H1 (cell line): Measurements from ENCODE around the gene NLN. TPM values are rescaled to one million over a fixed set of nuclear protein-coding genes. Genes with fewer than 3 reads are reported as not detected.

ENCODE experiments used
- CTCF ChIA-PET: fragments of 300-600 bp; sonication (Branson Sonifier 250); formaldehyde crosslinking; loops from one replicate; lab custom pipeline; 2021; ENCODE audit not compliant: partially characterized antibody; lab: Charles Lee
- POLR2A ChIA-PET: fragments of 300-600 bp; sonication (Branson Sonifier 250); formaldehyde crosslinking; loops from one replicate; lab custom pipeline; 2021; ENCODE audit warnings: inconsistent platforms; ENCODE audit not compliant: partially characterized antibody; lab: Charles Lee
- DNase-seq, 2 experiments: peaks; one replicate each; pipeline versions ENCODE4 v3.0.0 to v3.0.0-alpha.2; 2010 to 2022; ENCODE audit warnings: low spot score in 2 of 2, low read depth in 1 of 2, mixed read lengths in 1 of 2
- FAIRE-seq: peaks from 2 replicates; lab custom pipeline; 2011; peaks lifted over from hg19 to GRCh38; lab: Jason Lieb, UNC
- H2AFZ ChIP-seq: 2 replicates; pipeline ENCODE4 v1.8.1; 2012; ENCODE audit warnings: low read length, inconsistent platforms
- H2AK5ac ChIP-seq: 2 replicates; pipeline ENCODE4 v1.6.1; 2013; ENCODE audit warnings: low read depth, low read length
- H2BK120ac ChIP-seq: replicated peaks from 2 replicates; pipeline ENCODE3; 2013; ENCODE audit warnings: low read depth, low read length, inconsistent platforms
- H2BK12ac ChIP-seq: 2 replicates; pipeline ENCODE4 v1.6.1; 2013; ENCODE audit warnings: low read depth, low read length
- H2BK15ac ChIP-seq: 2 replicates; pipeline ENCODE4 v1.6.1; 2013; ENCODE audit warnings: low read length
- H2BK20ac ChIP-seq: 2 replicates; pipeline ENCODE4 v1.6.1; 2013; ENCODE audit warnings: low read length
- H2BK5ac ChIP-seq: 2 replicates; pipeline ENCODE4 v1.6.1; 2013; ENCODE audit warnings: low read depth, low read length
- H3K14ac ChIP-seq: 2 replicates; pipeline ENCODE4 v1.6.1; 2013; ENCODE audit warnings: inconsistent platforms; ENCODE audit not compliant: insufficient read length
- H3K18ac ChIP-seq: 2 replicates; pipeline ENCODE4 v1.6.1; 2013; ENCODE audit warnings: low read length; ENCODE audit errors: extremely low read depth
- H3K23ac ChIP-seq: 2 replicates; pipeline ENCODE4 v1.6.1; 2013; ENCODE audit warnings: inconsistent platforms; ENCODE audit not compliant: insufficient read length
- H3K23me2 ChIP-seq: 2 replicates; pipeline ENCODE4 v1.6.1; 2013; ENCODE audit warnings: low read depth, low read length
- H3K27ac ChIP-seq: 2 replicates; pipeline ENCODE4 v1.6.1; 2011; ENCODE audit warnings: low read depth, low read length, inconsistent platforms
- H3K27me3 ChIP-seq, 4 experiments: replicated peaks in 1 of 4; 1 replicate in 1 of 4; 2 replicates in 3 of 4; pipeline versions ENCODE4 v1.6.1 to v1.8.1; 2011 to 2013; ENCODE audit warnings: low read length in 3 of 4, mild to moderate bottlenecking in 3 of 4, inconsistent platforms in 2 of 4, mixed read lengths in 2 of 4, moderate library complexity in 1 of 4; ENCODE audit not compliant: control insufficient read depth in 3 of 4, insufficient read depth in 3 of 4; ENCODE audit errors: extremely low read depth in 1 of 4
- H3K36me3 ChIP-seq, 4 experiments: 2 replicates each; pipeline versions ENCODE4 v1.6.1 to v1.8.1; 2011 to 2013; ENCODE audit warnings: mild to moderate bottlenecking in 4 of 4, low read length in 3 of 4, moderate library complexity in 2 of 4, control low read depth in 1 of 4, inconsistent platforms in 1 of 4; ENCODE audit not compliant: insufficient read depth in 4 of 4, control insufficient read depth in 2 of 4
- H3K4ac ChIP-seq: replicated peaks from 2 replicates; pipeline ENCODE3; 2013; ENCODE audit warnings: low read length, low read depth, mixed read lengths, inconsistent platforms; ENCODE audit not compliant: insufficient read length
- H3K4me1 ChIP-seq, 4 experiments: replicated peaks in 1 of 4; 1 replicate in 1 of 4; 2 replicates in 3 of 4; pipeline versions ENCODE4 v1.6.1 to v1.8.1; 2011 to 2013; ENCODE audit warnings: low read length in 3 of 4, inconsistent platforms in 2 of 4, mixed read lengths in 1 of 4; ENCODE audit not compliant: insufficient read depth in 4 of 4, control insufficient read depth in 3 of 4
- H3K4me2 ChIP-seq, 2 experiments: 2 replicates each; pipeline versions ENCODE4 v1.6.1 to v1.8.1; 2011 to 2013; ENCODE audit warnings: low read depth in 2 of 2, low read length in 2 of 2, control low read depth in 1 of 2, inconsistent platforms in 1 of 2, mild to moderate bottlenecking in 1 of 2; ENCODE audit not compliant: insufficient read depth in 1 of 2
- H3K4me3 ChIP-seq, 4 experiments: fragments of 200-600, 300-600 bp in 1 of 4; sonication (generic), shearing (Covaris generic), sonication (Bioruptor Twin) in 1 of 4; 2 replicates each; pipeline versions ENCODE4 v1.5.1 to v1.8.1; 2011 to 2016; ENCODE audit warnings: low read length in 4 of 4, low read depth in 3 of 4, control low read depth in 2 of 4, inconsistent platforms in 2 of 4, mild to moderate bottlenecking in 2 of 4, mixed read lengths in 1 of 4, moderate library complexity in 1 of 4; ENCODE audit not compliant: insufficient read depth in 2 of 4; ENCODE audit errors: extremely low read depth in 1 of 4
- H3K56ac ChIP-seq: replicated peaks from 2 replicates; pipeline ENCODE3; 2013; ENCODE audit warnings: low read depth, mild to moderate bottlenecking, mixed read lengths, low read length, inconsistent platforms; ENCODE audit not compliant: insufficient read length
- H3K79me1 ChIP-seq: 2 replicates; pipeline ENCODE4 v1.6.1; 2013; ENCODE audit warnings: low read depth, low read length, control low read depth
- H3K79me2 ChIP-seq, 2 experiments: 2 replicates each; pipeline versions ENCODE4 v1.6.1 to v1.8.1; 2012 to 2013; ENCODE audit warnings: low read length in 2 of 2, mild to moderate bottlenecking in 2 of 2, inconsistent platforms in 1 of 2; ENCODE audit not compliant: insufficient read depth in 2 of 2, control insufficient read depth in 1 of 2
- H3K9ac ChIP-seq, 4 experiments: replicated peaks in 1 of 4; 1 replicate in 1 of 4; 2 replicates in 3 of 4; pipeline versions ENCODE4 v1.6.1 to v1.8.1; 2011 to 2013; ENCODE audit warnings: low read depth in 3 of 4, low read length in 3 of 4, control low read depth in 2 of 4, mild to moderate bottlenecking in 2 of 4, moderate library complexity in 2 of 4, inconsistent platforms in 1 of 4; ENCODE audit errors: extremely low read depth in 1 of 4
- H3K9me3 ChIP-seq, 2 experiments: 2 replicates each; pipeline versions ENCODE4 v1.6.1 to v1.8.1; 2012 to 2013; ENCODE audit warnings: mild to moderate bottlenecking in 2 of 2, moderate library complexity in 2 of 2, control low read depth in 1 of 2, inconsistent platforms in 1 of 2, low read depth in 1 of 2, low read length in 1 of 2, mixed read lengths in 1 of 2; ENCODE audit not compliant: insufficient read depth in 2 of 2
- H4K20me1 ChIP-seq, 2 experiments: replicated peaks in 1 of 2; 2 replicates each; pipeline versions ENCODE3 to v1.8.1; 2011 to 2013; ENCODE audit warnings: inconsistent platforms in 2 of 2, low read length in 2 of 2, mild to moderate bottlenecking in 1 of 2; ENCODE audit not compliant: insufficient read depth in 2 of 2, control insufficient read depth in 1 of 2
- H4K5ac ChIP-seq: 2 replicates; pipeline ENCODE4 v1.6.1; 2013; ENCODE audit warnings: low read length, low read depth, mixed read lengths, inconsistent platforms; ENCODE audit not compliant: insufficient read length
- H4K8ac ChIP-seq: 2 replicates; pipeline ENCODE4 v1.8.0; 2013; ENCODE audit warnings: mild to moderate bottlenecking, moderate library complexity, low read length, inconsistent platforms; ENCODE audit not compliant: insufficient read depth; ENCODE audit errors: extremely low read depth
- H4K91ac ChIP-seq: replicated peaks from 2 replicates; pipeline ENCODE3; 2013; ENCODE audit warnings: low read length, mixed read lengths, inconsistent platforms; ENCODE audit not compliant: insufficient read length
- CHD1 ChIP-seq: IDR thresholded peaks from 2 replicates; pipeline ENCODE4 v1.6.1; 2012; ENCODE audit warnings: low read depth, low read length, improper control_type of control experiment
- CTCF ChIP-seq, 3 experiments: IDR thresholded peaks; 1 replicate in 2 of 3; 2 replicates in 1 of 3; pipeline versions ENCODE4 v1.5.1 to v1.6.1; 2011; ENCODE audit warnings: low read length in 3 of 3, mild to moderate bottlenecking in 3 of 3, inconsistent platforms in 2 of 3, low read depth in 1 of 3, moderate library complexity in 1 of 3; ENCODE audit not compliant: insufficient read depth in 1 of 3; ENCODE audit errors: control extremely low read depth in 1 of 3
- EZH2 ChIP-seq: fragments of 200-600 bp; sonication (generic); IDR thresholded peaks from 2 replicates; pipeline ENCODE4 v1.7.1; 2012; ENCODE audit warnings: low read depth, mild to moderate bottlenecking, moderate library complexity, low read length, inconsistent platforms; ENCODE audit not compliant: severe bottlenecking
- MAFK ChIP-seq: IDR thresholded peaks from 2 replicates; pipeline ENCODE4 v1.6.1; 2012; ENCODE audit warnings: low read depth, mild to moderate bottlenecking, improper control_type of control experiment, low read length
- NRF1 ChIP-seq: IDR thresholded peaks from 2 replicates; pipeline ENCODE4 v1.6.1; 2011; ENCODE audit warnings: mild to moderate bottlenecking, low read depth, low read length, improper control_type of control experiment
- POLR2A ChIP-seq, 2 experiments: IDR thresholded peaks; 1 replicate in 1 of 2; 2 replicates in 1 of 2; pipeline ENCODE4 v1.6.1; 2011; ENCODE audit warnings: low read depth in 2 of 2, low read length in 2 of 2, mild to moderate bottlenecking in 2 of 2; ENCODE audit errors: control extremely low read depth in 1 of 2
- POU5F1 ChIP-seq: IDR thresholded peaks from 2 replicates; pipeline ENCODE4 v1.6.1; 2011; ENCODE audit warnings: low read depth, mild to moderate bottlenecking, low read length, moderate library complexity
- RXRA ChIP-seq: IDR thresholded peaks from 2 replicates; pipeline ENCODE4 v1.6.1; 2011; ENCODE audit warnings: low read depth, mild to moderate bottlenecking, low read length, moderate library complexity; ENCODE audit not compliant: insufficient read depth
- WGBS, 2 experiments: shearing (Covaris generic) in 1 of 2; methylation state at CpG; one replicate each; pipeline versions ENCODE4 v1.1.6 to v1.1.7; 2013 to 2015; ENCODE audit warnings: low lambda C conversion rate in 2 of 2, mixed read lengths in 2 of 2, inconsistent platforms in 1 of 2, low coverage in 1 of 2, missing lambda C conversion rate in 1 of 2; ENCODE audit not compliant: insufficient replicate concordance in 2 of 2, insufficient coverage in 1 of 2, insufficient read length in 1 of 2; ENCODE audit errors: extremely low coverage in 1 of 2, missing lambda C conversion rate in 1 of 2; 5-methylcytosine and 5-hydroxymethylcytosine counted together
- polyA plus RNA-seq, 7 experiments: library from polyadenylated mRNA; depleted of rRNA in 3 of 7; stranded (reverse) in 5 of 7; unstranded in 2 of 7; fragments of >200 nt in 5 of 7; fragments of 200-250 nt in 2 of 7; gene quantifications; 1 replicate in 5 of 7; 2 replicates in 1 of 7; 4 replicates in 1 of 7; pipeline versions ENCODE4 v1.2.1 to v1.2.3, GENCODE V29; 2011 to 2013; ENCODE audit warnings: missing spikeins in 2 of 7, mixed read lengths in 2 of 7
- total RNA-seq: library from RNA; stranded (reverse); fragmentation: NEBNext Ultra II Directional; extraction: Animal tissue kit (Norgen Biotek cat#: 25700); gene quantifications from 2 replicates; pipeline ENCODE4 v1.2.1, GENCODE V29; 2021

Gene NLN
- total and polyA plus RNA-seq, 2 of the 8 experiments (the other 6 are each of a cell fraction or from before 2014, with no cell fraction given): 46.7 to 192 TPM

GRCh38 chr5:65702036-65702435 is 20.0 kb upstream of the NLN start:
- Histone ChIP-seq H4K8ac (no peak overlapping the region), H3K79me2 (no peaks in the 10 kb centered on the region), H3K27ac (no peak overlapping the region), H4K91ac (no peak overlapping the region), H3K9ac (no peak overlapping the region), H2BK20ac (no peak overlapping the region), H4K5ac (no peak overlapping the region), H2BK15ac (no peak overlapping the region), H2AFZ (no peak overlapping the region), H3K23me2 (no peaks in the 10 kb centered on the region), H3K36me3 (peaks cover 0 to 8% (median 2%) of the 10 kb centered on the region in 4 experiments; a peak in 2 of 8 replicates), H3K4ac (no peak overlapping the region), H2BK12ac (no peak overlapping the region), H2BK5ac (no peak overlapping the region), H2BK120ac (no peak overlapping the region), H3K79me1 (no peaks in the 10 kb centered on the region), H3K4me3 (no peak overlapping the region), H3K18ac (no peak overlapping the region), H3K14ac (no peak overlapping the region), H4K20me1 (no peaks in the 10 kb centered on the region), H3K56ac (no peak overlapping the region), H3K9me3 (no peaks in the 10 kb centered on the region), H3K4me2 (no peak overlapping the region), H3K23ac (no peak overlapping the region), H2AK5ac (no peak overlapping the region), H3K4me1 (no peaks in the 10 kb centered on the region), H3K27me3 (no peaks in the 10 kb centered on the region)
- DNase-seq: no peak
- 93% methylated on average over 3 of the region's 3 CpGs; no CpG with 5 or more reads in 1 of the 2 experiments for WGBS, 2 experiments
- POLR2A ChIA-PET: no interaction called here
- no peak for FAIRE-seq
- CTCF ChIA-PET: no interaction called here
- TF ChIP-seq RXRA (no peak), POLR2A (IDR thresholded peaks at IDR 0.05; ENCODE audit: control extremely low read depth in 1 of 2, low read depth in 2 of 2, low read length in 2 of 2) (no peak), POU5F1 (no peak), NRF1 (no peak), CHD1 (no peak), MAFK (no peak), EZH2 (no peak), CTCF (IDR thresholded peaks at IDR 0.05; ENCODE audit: control extremely low read depth in 1 of 3, insufficient read depth in 1 of 3, low read depth in 1 of 3, low read length in 3 of 3) (no peak)
